Fibroblast of lung (primary cell): ENCODE measurements around the gene KRTAP4-9. TPM values are rescaled to one million over a fixed set of nuclear protein-coding genes. Genes with fewer than 3 reads are reported as not detected.

ENCODE experiments used
- DNase-seq, 2 donors: peaks; one replicate each; pipeline versions ENCODE4 v3.0.0 to v3.0.0-alpha.2; 2010; ENCODE audit warnings: low read depth in 2 of 2
- H2AFZ ChIP-seq: 2 replicates; pipeline ENCODE4 v1.5.1; 2012; ENCODE audit warnings: low read length, control low read depth, inconsistent platforms
- H3K27ac ChIP-seq: 2 replicates; pipeline ENCODE4 v1.5.1; 2011; ENCODE audit warnings: low read length, control low read depth; ENCODE audit not compliant: insufficient read depth
- H3K27me3 ChIP-seq: 2 replicates; pipeline ENCODE4 v1.5.1; 2011; ENCODE audit warnings: mild to moderate bottlenecking, low read length; ENCODE audit not compliant: control insufficient read depth, insufficient read depth
- H3K36me3 ChIP-seq: 2 replicates; pipeline ENCODE4 v1.5.1; 2011; ENCODE audit warnings: low read length; ENCODE audit not compliant: control insufficient read depth, insufficient read depth
- H3K4me1 ChIP-seq: 2 replicates; pipeline ENCODE4 v1.5.1; 2011; ENCODE audit warnings: low read length; ENCODE audit not compliant: control insufficient read depth, insufficient read depth; ENCODE audit errors: extremely low read depth
- H3K4me2 ChIP-seq: 2 replicates; pipeline ENCODE4 v1.5.1; 2011; ENCODE audit warnings: low read length, control low read depth; ENCODE audit not compliant: insufficient read depth; ENCODE audit errors: extremely low read depth
- H3K4me3 ChIP-seq, 4 experiments: fragments of 200-600 bp in 1 of 4; sonication (generic) in 1 of 4; replicated peaks in 1 of 4; 2 replicates each; pipeline ENCODE4 v1.5.1; 2011 to 2016; ENCODE audit warnings: low read length in 4 of 4, low read depth in 3 of 4, mild to moderate bottlenecking in 3 of 4, control low read depth in 2 of 4, inconsistent platforms in 1 of 4, mixed read lengths in 1 of 4; ENCODE audit not compliant: insufficient read depth in 1 of 4; ENCODE audit errors: control extremely low read depth in 1 of 4
- H3K79me2 ChIP-seq: 2 replicates; pipeline ENCODE4 v1.5.1; 2012; ENCODE audit warnings: mild to moderate bottlenecking, low read length, inconsistent platforms; ENCODE audit not compliant: control insufficient read depth, insufficient read depth
- H3K9ac ChIP-seq: 2 replicates; pipeline ENCODE4 v1.5.1; 2011; ENCODE audit warnings: mild to moderate bottlenecking, low read length, control low read depth; ENCODE audit not compliant: insufficient read depth
- H3K9me3 ChIP-seq: 2 replicates; pipeline ENCODE4 v1.5.1; 2012; ENCODE audit warnings: low read depth, low read length; ENCODE audit not compliant: control insufficient read depth, insufficient read depth
- H4K20me1 ChIP-seq: 2 replicates; pipeline ENCODE4 v1.5.1; 2011; ENCODE audit warnings: low read length; ENCODE audit not compliant: control insufficient read depth, insufficient read depth; ENCODE audit errors: extremely low read depth
- CTCF ChIP-seq, 2 donors: IDR thresholded peaks in 1 of 2; conservative IDR thresholded peaks in 1 of 2; 1 replicate in 1 of 2; 2 replicates in 1 of 2; pipeline ENCODE4 v1.5.1; 2011 to 2012; ENCODE audit warnings: low read length in 2 of 2, control low read depth in 1 of 2, inconsistent platforms in 1 of 2, low read depth in 1 of 2, mild to moderate bottlenecking in 1 of 2
- EZH2 ChIP-seq: IDR thresholded peaks from 2 replicates; pipeline ENCODE4 v1.5.1; 2012; ENCODE audit warnings: low read length, control low read depth, mild to moderate bottlenecking; ENCODE audit errors: missing control alignments
- polyA plus RNA-seq, 2 donors: library from polyadenylated mRNA; depleted of rRNA in 1 of 2; stranded (reverse) in 1 of 2; unstranded in 1 of 2; fragments of >200 nt; gene quantifications; 2 replicates each; pipeline ENCODE4 v1.2.1, GENCODE V29; 2011 to 2012; ENCODE audit warnings: missing spikeins in 1 of 2
- total RNA-seq: library from RNA; depleted of rRNA; stranded (reverse); fragments of >200 nt; gene quantifications from 2 replicates; pipeline ENCODE4 v1.2.1, GENCODE V29; 2014

Gene KRTAP4-9
- total and polyA plus RNA-seq, 2 donors (not counting 1 experiment from before 2014, with no cell fraction given) = not detected

DNA sequence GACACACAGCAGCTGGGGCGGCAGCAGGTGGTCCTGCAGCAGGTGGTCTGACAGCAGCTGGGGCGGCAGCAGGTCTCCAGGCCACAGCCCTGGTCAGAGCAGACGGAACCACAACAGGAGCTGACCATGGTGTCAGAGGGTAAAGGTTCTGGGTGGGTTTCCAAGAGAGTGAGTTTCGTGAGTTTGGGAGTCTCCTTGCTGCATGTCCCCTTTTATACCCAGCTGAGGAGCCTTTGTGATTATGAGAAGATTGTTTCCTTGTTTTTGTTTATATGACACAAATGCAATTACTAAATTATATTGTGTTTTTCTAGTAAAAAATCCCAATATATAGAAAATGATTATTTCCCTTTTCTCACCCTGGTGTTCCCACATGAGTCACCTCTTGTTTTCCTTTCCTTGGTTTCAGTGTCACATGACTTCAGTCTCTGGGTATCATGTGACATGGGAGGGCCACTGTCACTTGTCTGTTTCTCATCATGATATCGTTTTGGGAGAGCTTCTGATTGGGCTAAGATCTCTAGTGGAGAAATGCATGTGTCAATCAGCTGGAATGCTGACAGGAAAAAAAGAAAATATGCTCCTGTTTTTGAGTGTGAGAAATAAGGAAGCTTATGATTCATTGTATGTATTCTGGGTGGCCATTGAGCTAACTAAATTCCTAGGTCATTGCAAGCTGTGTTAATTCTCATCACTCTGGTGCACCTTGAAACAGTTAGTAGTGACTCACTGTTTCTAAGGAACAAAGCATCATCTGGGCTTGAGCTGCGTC is 35.4 kb downstream of the KRTAP4-9 start, which contains the start of gene KRTAP4-6:
Gene KRTAP4-6, minus strand, starts transcription at position 185 of the 772 bp plus-strand sequence. Its CDS starts 57 bp downstream, at position 128.
- Histone ChIP-seq H3K4me2 (no peak within 1 kb of the TSS), H3K4me1 (no peaks in the 10 kb centered on the region), H3K4me3 (no peak within 1 kb of the TSS), H3K27me3 (no peaks in the 10 kb centered on the region), H3K79me2 (no peaks in the 10 kb centered on the region), H3K27ac (no peak within 1 kb of the TSS), H3K36me3 (no peaks in the 10 kb centered on the region), H3K9ac (no peak within 1 kb of the TSS), H4K20me1 (no peaks in the 10 kb centered on the region), H2AFZ (no peak within 1 kb of the TSS), H3K9me3 (no peaks in the 10 kb centered on the region)
- peak in 1 of 2 donors; percentile 85 for DNase-seq
- no peak for TF ChIP-seq CTCF (conservative IDR thresholded peaks at IDR 0.05 in 1 of 2, IDR thresholded peaks at IDR 0.05 in 1 of 2; ENCODE audit: low read depth in 1 of 2, low read length in 2 of 2)
- no peak for TF ChIP-seq EZH2

DNA sequence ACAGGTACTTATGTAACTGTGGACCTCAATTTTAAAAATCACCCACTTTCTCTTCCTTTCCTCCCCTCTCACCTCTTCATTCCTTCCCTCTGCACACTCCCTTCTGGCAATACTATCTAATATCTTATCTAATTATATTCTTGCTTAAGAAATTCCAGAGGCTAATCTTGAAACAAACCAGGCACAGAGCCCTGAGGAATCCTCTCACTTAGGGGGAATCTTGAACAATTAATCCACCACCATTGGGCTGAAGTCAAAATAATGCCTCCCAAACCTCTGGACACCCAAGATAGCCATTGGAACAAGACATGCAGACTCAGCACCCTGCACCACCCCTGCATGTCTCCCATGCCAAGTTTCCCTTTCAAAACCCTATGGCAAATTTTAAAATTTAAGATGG is 36.2 kb downstream of the KRTAP4-9 start:
- Histone ChIP-seq H3K9ac (no peak overlapping the region), H3K4me1 (no peaks in the 10 kb centered on the region), H3K79me2 (no peaks in the 10 kb centered on the region), H3K27ac (no peak overlapping the region), H3K36me3 (no peaks in the 10 kb centered on the region), H4K20me1 (no peaks in the 10 kb centered on the region), H2AFZ (no peak overlapping the region), H3K9me3 (no peaks in the 10 kb centered on the region), H3K4me2 (no peak overlapping the region), H3K4me3 (no peak overlapping the region), H3K27me3 (no peaks in the 10 kb centered on the region)
- TF ChIP-seq EZH2 (no peak), CTCF (conservative IDR thresholded peaks at IDR 0.05 in 1 of 2, IDR thresholded peaks at IDR 0.05 in 1 of 2; ENCODE audit: low read depth in 1 of 2, low read length in 2 of 2) (no peak)
- no peak for DNase-seq

- Histone ChIP-seq H4K20me1 (no peaks in the 10 kb centered on the region), H3K27ac (no peak overlapping the region), H3K4me1 (no peaks in the 10 kb centered on the region), H3K79me2 (no peaks in the 10 kb centered on the region), H3K36me3 (no peaks in the 10 kb centered on the region), H2AFZ (no peak overlapping the region), H3K27me3 (no peaks in the 10 kb centered on the region), H3K9me3 (no peaks in the 10 kb centered on the region), H3K4me2 (no peak overlapping the region), H3K4me3 (no peak overlapping the region), H3K9ac (no peak overlapping the region)
- TF ChIP-seq EZH2 (no peak), CTCF (conservative IDR thresholded peaks at IDR 0.05 in 1 of 2, IDR thresholded peaks at IDR 0.05 in 1 of 2; ENCODE audit: low read depth in 1 of 2, low read length in 2 of 2) (no peak)
- no peak for DNase-seq
Observed at GRCh38 chr17:41144846-41145245, 39.7 kb downstream of the KRTAP4-9 start.
